Left ventricle myocardium inferior (tissue), 1 donor: ENCODE data around the gene OR4F15. TPM values are rescaled to one million over a fixed set of nuclear protein-coding genes. Genes with fewer than 3 reads are reported as not detected.
"Not testable (repeated sequence)": the region's sequence is repeated elsewhere in the genome, so short reads cannot be mapped to it uniquely, and the experiment has no call there.

Experiments used
- DNase-seq: peaks from one replicate; pipeline ENCODE4 v3.0.0-alpha.2; 2020
- H3K27ac ChIP-seq: fragments of 200-600 bp; replicated peaks from 2 replicates; pipeline ENCODE4 v1.8.0; 2021
- H3K27me3 ChIP-seq: fragments of 200-600 bp; 2 replicates; pipeline ENCODE4 v1.8.0; 2021; ENCODE audit warnings: low read depth
- H3K36me3 ChIP-seq: fragments of 200-600 bp; 2 replicates; pipeline ENCODE4 v1.8.0; 2021
- H3K4me1 ChIP-seq: fragments of 200-600 bp; 2 replicates; pipeline ENCODE4 v1.8.0; 2021
- H3K4me3 ChIP-seq: fragments of 200-600 bp; 2 replicates; pipeline ENCODE4 v1.8.0; 2021; ENCODE audit warnings: mild to moderate bottlenecking, moderate library complexity
- H3K9me3 ChIP-seq: fragments of 200-600 bp; replicated peaks from 2 replicates; pipeline ENCODE4 v1.8.0; 2021
- intact Hi-C: fragments of 100-400 bp; cut with micrococcal nuclease; formaldehyde crosslinking; loops from one replicate; pipeline ENCODE4 v1.11.0; 2022
- total RNA-seq: library from RNA; stranded (reverse); fragmentation: NEBNext Ultra II Directional; extraction: Animal tissue kit (Norgen Biotek cat#: 25700); gene quantifications from one replicate; pipeline ENCODE4 v1.2.1, GENCODE V29; 2021
- TF ChIP-seq, protein P1 (sequence below): fragments of 200-600 bp; IDR thresholded peaks from 2 replicates; pipeline ENCODE4 v1.8.0; 2021; ENCODE audit warnings: antibody characterized with exemption, mild to moderate bottlenecking, borderline replicate concordance
- donor health status: DM: no; HTN: yes; CAD: no; lungs with severe emphysema.

The OR4F15 gene
- total RNA-seq, 1 donor from 2014 or later, result not detected

DNA sequence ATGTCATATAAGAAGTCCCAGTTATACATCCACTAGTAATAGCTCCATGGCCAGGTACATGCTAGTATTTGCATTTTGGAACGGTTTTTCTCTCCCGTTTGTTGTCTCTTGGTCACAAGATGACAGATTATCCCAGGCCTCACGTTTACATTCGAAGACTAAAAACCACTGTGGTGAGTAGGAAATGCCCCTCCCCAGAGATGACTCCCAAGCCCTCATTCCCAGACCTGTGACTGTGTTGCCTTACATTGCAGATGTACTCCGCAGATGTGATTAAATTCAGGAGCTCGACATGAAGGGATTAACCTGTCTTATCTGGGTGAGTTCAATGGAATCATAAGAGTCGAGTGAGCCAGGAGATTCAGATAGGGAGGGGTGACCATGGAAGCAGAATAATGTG, 18.0 kb upstream of the OR4F15 start:
- H3K36me3 ChIP-seq, DNase-seq, H3K9me3 ChIP-seq, intact Hi-C loops, H3K4me3 ChIP-seq, H3K27ac ChIP-seq, H3K4me1 ChIP-seq: not testable (repeated sequence)
- peaks cover 54% of the 10 kb centered on the region for H3K27me3 ChIP-seq

DNA sequence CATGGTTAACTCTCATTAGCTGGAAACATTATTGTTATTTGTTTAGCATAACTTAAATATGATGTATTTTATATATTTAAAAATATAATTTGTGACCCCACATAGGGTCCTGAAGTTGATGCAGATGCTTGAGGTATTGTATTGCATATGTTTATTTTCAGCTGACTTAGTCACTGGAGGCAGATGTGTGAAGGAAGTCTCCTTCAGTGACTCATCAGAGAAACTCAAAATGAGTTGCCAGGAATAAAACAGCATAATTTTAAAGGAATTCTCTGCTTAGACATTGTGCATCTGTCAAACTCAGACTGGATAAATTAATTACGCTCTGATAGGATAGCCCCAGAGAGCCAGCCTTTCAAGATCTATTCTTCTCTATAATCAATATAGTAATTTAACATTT, 16.5 kb upstream of the OR4F15 start:
- Histone ChIP-seq H3K27me3 (peaks cover 52% of the 10 kb centered on the region), H3K4me3 (no peak overlapping the region), H3K4me1 (no peaks in the 10 kb centered on the region), H3K9me3 (no peaks in the 10 kb centered on the region), H3K27ac (no peak overlapping the region), H3K36me3 (no peaks in the 10 kb centered on the region)
- TF ChIP-seq, protein P1, sequence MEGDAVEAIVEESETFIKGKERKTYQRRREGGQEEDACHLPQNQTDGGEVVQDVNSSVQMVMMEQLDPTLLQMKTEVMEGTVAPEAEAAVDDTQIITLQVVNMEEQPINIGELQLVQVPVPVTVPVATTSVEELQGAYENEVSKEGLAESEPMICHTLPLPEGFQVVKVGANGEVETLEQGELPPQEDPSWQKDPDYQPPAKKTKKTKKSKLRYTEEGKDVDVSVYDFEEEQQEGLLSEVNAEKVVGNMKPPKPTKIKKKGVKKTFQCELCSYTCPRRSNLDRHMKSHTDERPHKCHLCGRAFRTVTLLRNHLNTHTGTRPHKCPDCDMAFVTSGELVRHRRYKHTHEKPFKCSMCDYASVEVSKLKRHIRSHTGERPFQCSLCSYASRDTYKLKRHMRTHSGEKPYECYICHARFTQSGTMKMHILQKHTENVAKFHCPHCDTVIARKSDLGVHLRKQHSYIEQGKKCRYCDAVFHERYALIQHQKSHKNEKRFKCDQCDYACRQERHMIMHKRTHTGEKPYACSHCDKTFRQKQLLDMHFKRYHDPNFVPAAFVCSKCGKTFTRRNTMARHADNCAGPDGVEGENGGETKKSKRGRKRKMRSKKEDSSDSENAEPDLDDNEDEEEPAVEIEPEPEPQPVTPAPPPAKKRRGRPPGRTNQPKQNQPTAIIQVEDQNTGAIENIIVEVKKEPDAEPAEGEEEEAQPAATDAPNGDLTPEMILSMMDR, result no peak
- DNase-seq, result no peak
- intact Hi-C loops, result no loop called here

DNA sequence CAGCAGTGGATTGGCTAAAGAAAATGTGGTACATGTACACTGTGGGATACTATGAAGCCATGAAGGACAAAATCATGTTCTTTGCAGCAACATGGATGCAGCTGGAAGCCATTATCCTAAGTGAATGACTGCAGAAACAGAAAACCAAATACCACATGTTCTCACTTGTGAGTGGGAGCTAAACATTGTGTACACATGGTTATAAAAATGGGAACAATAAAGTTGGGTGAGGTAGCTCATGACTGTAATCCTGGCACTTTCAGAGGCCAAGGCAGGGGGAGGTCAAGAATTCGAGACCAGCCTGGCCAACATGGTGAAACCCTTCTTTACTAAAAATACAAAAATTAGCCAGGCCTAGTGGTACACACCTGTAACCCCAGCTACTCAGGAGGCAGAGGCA, 12.3 kb upstream of the OR4F15 start:
- peaks cover 6% of the 10 kb centered on the region for H3K9me3 ChIP-seq
- no peaks in the 10 kb centered on the region for H3K36me3 ChIP-seq
- DNase-seq, result no peak
- intact Hi-C loops, result no loop called here
- no peaks in the 10 kb centered on the region for H3K4me1 ChIP-seq
- no peak overlapping the region for H3K27ac ChIP-seq
- no peak overlapping the region for H3K4me3 ChIP-seq
- TF ChIP-seq, protein P1, result no peak
- peaks cover 40% of the 10 kb centered on the region for H3K27me3 ChIP-seq

DNA sequence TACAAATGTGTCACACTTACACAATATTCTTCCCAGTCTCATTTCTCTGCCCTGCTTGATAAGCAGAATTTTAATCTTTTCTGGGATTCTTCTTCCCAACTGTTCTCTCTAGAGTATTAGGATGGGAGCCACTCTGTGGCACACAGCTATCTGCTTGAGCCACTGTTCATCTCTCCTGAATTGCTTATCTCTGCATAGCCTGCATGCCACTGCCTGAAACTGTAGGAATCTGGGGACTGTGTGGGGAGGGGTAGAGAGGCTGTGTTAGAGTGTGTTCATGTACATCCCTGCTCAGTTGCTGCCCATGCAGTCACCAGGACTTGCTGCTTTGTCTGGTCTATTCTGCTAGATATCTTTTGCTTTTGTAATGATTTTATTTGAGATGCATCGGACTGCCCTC, 11.0 kb upstream of the OR4F15 start:
- DNase-seq, result no peak
- Histone ChIP-seq H3K27ac (no peak overlapping the region), H3K4me1 (no peaks in the 10 kb centered on the region), H3K27me3 (peaks cover 35% of the 10 kb centered on the region), H3K36me3 (no peaks in the 10 kb centered on the region), H3K9me3 (peaks cover 6% of the 10 kb centered on the region), H3K4me3 (no peak overlapping the region)
- TF ChIP-seq, protein P1, result no peak
- intact Hi-C loops, result no loop called here

DNA sequence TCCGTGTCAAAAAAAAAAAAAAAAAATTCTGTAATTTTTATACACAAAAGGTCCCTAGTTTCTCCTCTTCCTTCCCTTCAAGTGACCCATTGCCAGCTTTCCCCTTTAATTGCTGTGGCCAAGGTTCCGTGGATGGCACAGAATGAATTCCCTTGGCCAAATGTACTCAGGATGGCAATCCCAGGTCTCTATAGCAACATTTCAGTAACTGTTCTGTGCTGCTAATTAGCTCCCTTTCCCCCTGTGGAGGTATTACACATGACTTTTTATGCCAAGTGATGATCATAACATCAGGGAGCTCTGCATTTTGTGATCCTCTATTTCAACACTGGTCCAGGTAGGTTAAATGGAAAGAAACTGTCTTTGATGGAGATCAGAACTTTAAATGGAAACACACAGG, 8.8 kb upstream of the OR4F15 start, which contains the start of gene OR4F6:
Gene OR4F6 (plus strand): TSS at position 301 of the 400 bp plus-strand sequence. CDS start 2,211 bp downstream, outside the sequence.
- Histone ChIP-seq H3K36me3 (no peaks in the 10 kb centered on the region), H3K9me3 (peaks cover 6% of the 10 kb centered on the region), H3K27ac (no peak within 1 kb of the TSS), H3K4me3 (no peak within 1 kb of the TSS), H3K27me3 (peaks cover 39% of the 10 kb centered on the region), H3K4me1 (no peaks in the 10 kb centered on the region)
- TF ChIP-seq, protein P1, result no peak
- intact Hi-C loops, result no loop called here
- no peak for DNase-seq

DNA sequence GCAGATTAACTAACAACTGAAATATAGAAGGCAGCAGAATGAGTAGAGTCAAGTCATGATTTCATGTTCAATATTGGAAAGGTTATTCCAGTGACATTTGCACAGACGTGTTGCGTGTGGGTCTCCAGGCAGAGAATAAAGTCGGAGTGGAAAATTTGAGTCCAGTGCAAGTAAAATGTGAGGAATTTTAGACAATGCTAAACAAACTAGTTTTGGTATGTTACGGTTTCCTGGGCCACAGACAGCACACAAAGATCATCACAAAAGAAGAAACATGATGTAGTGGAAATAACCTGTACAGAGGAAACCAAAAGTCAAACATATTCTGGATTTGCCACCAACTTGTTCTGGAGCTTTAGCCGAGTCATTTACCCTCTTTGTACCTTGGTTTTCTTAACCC, 8.3 kb upstream of the OR4F15 start:
- Histone ChIP-seq H3K36me3 (no peaks in the 10 kb centered on the region), H3K27me3 (peaks cover 36% of the 10 kb centered on the region), H3K9me3 (peaks cover 6% of the 10 kb centered on the region), H3K4me3 (no peak overlapping the region), H3K4me1 (no peaks in the 10 kb centered on the region), H3K27ac (no peak overlapping the region)
- TF ChIP-seq, protein P1, result no peak
- intact Hi-C loops, result no loop called here
- DNase-seq, result no peak
